ENCODE results near the gene CBLN3. TPM values are rescaled to one million over a fixed set of nuclear protein-coding genes. Genes with fewer than 3 reads are reported as not detected.

The CBLN3 gene
- polyA plus RNA-seq, 3 donors, result 0.07 to 1.1 TPM; not detected in 1

- Histone ChIP-seq H3K4me2 (replicated peaks; ENCODE audit: extremely low read depth, low read length, poor library complexity, severe bottlenecking) (peak overlapping the region; percentile 91), H3K79me2 (ENCODE audit: insufficient read depth, low read length) (peaks cover 27% of the 10 kb centered on the region), H3K27me3 (ENCODE audit: control insufficient read depth in 2 of 2, insufficient read depth in 2 of 2, low read length in 2 of 2) (no peaks in the 10 kb centered on the region), H3K36me3 (replicated peaks in 1 of 2; ENCODE audit: control insufficient read depth in 1 of 2, insufficient read depth in 2 of 2, low read length in 2 of 2) (peaks cover 20% of the 10 kb centered on the region in 2 donors), H2AFZ (ENCODE audit: insufficient read depth, low read depth, low read length, poor library complexity, severe bottlenecking) (peak overlapping the region; percentile 79), H4K20me1 (ENCODE audit: insufficient read depth, low read length) (peaks cover 32% of the 10 kb centered on the region), H3K9ac (ENCODE audit: insufficient read depth, low read length, poor library complexity, severe bottlenecking) (peak overlapping the region; percentile 98), H3K27ac (ENCODE audit: low read depth in 1 of 2, low read length in 2 of 2) (peak overlapping the region; percentile 81 to 100), H3K4me3 (replicated peaks in 1 of 3; ENCODE audit: low read depth in 2 of 3, low read length in 3 of 3) (peak overlapping the region in 1 of 3 experiments; percentile 91), H3K4me1 (ENCODE audit: control insufficient read depth in 1 of 2, insufficient read depth in 2 of 2, low read length in 2 of 2) (peaks cover 25 to 40% of the 10 kb centered on the region in 2 donors), H3K9me3 (replicated peaks in 1 of 2; ENCODE audit: control insufficient read depth in 1 of 2, insufficient read depth in 1 of 2, low read length in 2 of 2) (no peaks in the 10 kb centered on the region)
- peak overlapping the region; percentile 5 to 90 for H3K4me3 Mint-ChIP-seq
- no peak for TF ChIP-seq CTCF (IDR thresholded peaks at IDR 0.05)
- peaks cover 36% of the 10 kb centered on the region for H3K4me1 Mint-ChIP-seq
- H3K36me3 Mint-ChIP-seq, result peaks cover 21 to 29% of the 10 kb centered on the region in 2 donors
- intact Hi-C loops (cut with micrococcal nuclease), result no loop called here
- H3K27ac Mint-ChIP-seq, result peak overlapping the region in 6 of 7 donors; percentile 96 to 98 (median 96)
- 90% methylated on average over 15 of the region's 18 CpGs for WGBS (ENCODE audit: insufficient coverage)
- H3K9me3 Mint-ChIP-seq, result no peaks in the 10 kb centered on the region
- peaks cover 5 to 9% (median 9%) of the 10 kb centered on the region in 3 donors for H3K27me3 Mint-ChIP-seq (ENCODE audit: low read depth in 3 of 3)
- DNase-seq, result no peak
Observed at GRCh38 chr14:24428628-24429394, 657 bp downstream of the CBLN3 start.

GRCh38 chr14:24427537-24428508 is 1.6 kb downstream of the CBLN3 start:
- H3K9ac ChIP-seq (ENCODE audit: insufficient read depth, low read length, poor library complexity, severe bottlenecking), result no peak overlapping the region
- H3K4me1 Mint-ChIP-seq, result peaks cover 34% of the 10 kb centered on the region

More at GRCh38 chr14:24427537-24428508, 1.6 kb downstream of the CBLN3 start:
- H3K36me3 Mint-ChIP-seq, result peaks cover 12 to 19% of the 10 kb centered on the region in 2 donors
- 83% methylated on average over 11 of the region's 18 CpGs for WGBS (ENCODE audit: insufficient coverage)
- H3K27ac Mint-ChIP-seq, result no peak overlapping the region
- Histone ChIP-seq H3K4me2 (replicated peaks; ENCODE audit: extremely low read depth, low read length, poor library complexity, severe bottlenecking) (no peak overlapping the region), H3K79me2 (ENCODE audit: insufficient read depth, low read length) (peaks cover 27% of the 10 kb centered on the region), H3K9me3 (replicated peaks in 1 of 2; ENCODE audit: control insufficient read depth in 1 of 2, insufficient read depth in 1 of 2, low read length in 2 of 2) (no peaks in the 10 kb centered on the region), H2AFZ (ENCODE audit: insufficient read depth, low read depth, low read length, poor library complexity, severe bottlenecking) (no peak overlapping the region), H4K20me1 (ENCODE audit: insufficient read depth, low read length) (peaks cover 25% of the 10 kb centered on the region), H3K4me3 (replicated peaks in 1 of 3; ENCODE audit: low read depth in 2 of 3, low read length in 3 of 3) (no peak overlapping the region), H3K4me1 (ENCODE audit: control insufficient read depth in 1 of 2, insufficient read depth in 2 of 2, low read length in 2 of 2) (peaks cover 27 to 43% of the 10 kb centered on the region in 2 donors), H3K27ac (ENCODE audit: low read depth in 1 of 2, low read length in 2 of 2) (no peak overlapping the region), H3K27me3 (ENCODE audit: control insufficient read depth in 2 of 2, insufficient read depth in 2 of 2, low read length in 2 of 2) (no peaks in the 10 kb centered on the region), H3K36me3 (replicated peaks in 1 of 2; ENCODE audit: control insufficient read depth in 1 of 2, insufficient read depth in 2 of 2, low read length in 2 of 2) (peaks cover 10% of the 10 kb centered on the region in 2 donors)
- no peak for DNase-seq
- H3K9me3 Mint-ChIP-seq, result no peaks in the 10 kb centered on the region
- H3K27me3 Mint-ChIP-seq (ENCODE audit: low read depth in 3 of 3), result peaks cover 5 to 9% (median 9%) of the 10 kb centered on the region in 3 donors
- intact Hi-C loops (cut with micrococcal nuclease), result no loop called here
- no peak for TF ChIP-seq CTCF (IDR thresholded peaks at IDR 0.05)
- no peak overlapping the region for H3K4me3 Mint-ChIP-seq
